ENCODE data around the gene RAB35. TPM values are rescaled to one million over a fixed set of nuclear protein-coding genes. Genes with fewer than 3 reads are reported as not detected.

Gene RAB35
- total and polyA plus RNA-seq, 7 donors = 17.5 to 43.0 (median 24.6) TPM

- WGBS, 2 donors = 69 to 74% methylated on average over 2 of the region's 2 CpGs
- TF ChIP-seq POLR2AphosphoS5 (IDR thresholded peaks at IDR 0.05) (peak in 1 of 4 donors; percentile 49), POLR2A (IDR thresholded peaks at IDR 0.05) (no peak)
- Histone ChIP-seq H3K27me3 (no peaks in the 10 kb centered on the region), H3K4me3 (no peak overlapping the region), H3K4me1 (no peaks in the 10 kb centered on the region), H3K27ac (peak overlapping the region in 3 of 4 donors; percentile 22 to 42 (median 28)), H3K9me3 (no peaks in the 10 kb centered on the region), H3K36me3 (peaks cover 24 to 61% (median 47%) of the 10 kb centered on the region in 4 donors)
- intact Hi-C loops (cut with DNase I) = no loop called here
- DNase-seq = peak; percentile 81
Measured at GRCh38 chr12:120126635-120127005, 10.1 kb upstream of the RAB35 start.

GRCh38 chr12:120125792-120126634, 9.5 kb upstream of the RAB35 start:
- Histone ChIP-seq H3K9me3 (no peaks in the 10 kb centered on the region), H3K4me1 (no peaks in the 10 kb centered on the region), H3K27me3 (no peaks in the 10 kb centered on the region), H3K27ac (peak overlapping the region in 3 of 4 donors; percentile 9 to 41 (median 22)), H3K36me3 (peaks cover 21 to 55% (median 41%) of the 10 kb centered on the region in 4 donors), H3K4me3 (no peak overlapping the region)
- no peak for TF ChIP-seq CTCF (IDR thresholded peaks at IDR 0.05)
- no peak for TF ChIP-seq POLR2A (IDR thresholded peaks at IDR 0.05)
- no peak for TF ChIP-seq POLR2AphosphoS5 (IDR thresholded peaks at IDR 0.05)
- TF ChIP-seq EP300 (IDR thresholded peaks at IDR 0.05) = no peak
- intact Hi-C loops (cut with DNase I) = no loop called here
- WGBS, 2 donors = 86 to 90% methylated on average over 6 of the region's 6 CpGs
- DNase-seq = no peak

- WGBS, 2 donors = 91 to 94% methylated on average over 4 of the region's 4 CpGs
- Histone ChIP-seq H3K27ac (no peak overlapping the region), H3K4me1 (peaks cover 0 to 7% (median under 1%) of the 10 kb centered on the region in 4 donors), H3K27me3 (no peaks in the 10 kb centered on the region), H3K4me3 (no peak overlapping the region), H3K9me3 (no peaks in the 10 kb centered on the region), H3K36me3 (peaks cover 19 to 45% (median 32%) of the 10 kb centered on the region in 4 donors)
- no peak for DNase-seq
- no peak for TF ChIP-seq POLR2AphosphoS5 (IDR thresholded peaks at IDR 0.05)
- TF ChIP-seq POLR2A (IDR thresholded peaks at IDR 0.05) = no peak
- TF ChIP-seq CTCF (IDR thresholded peaks at IDR 0.05) = no peak
- TF ChIP-seq EP300 (IDR thresholded peaks at IDR 0.05) = no peak
- intact Hi-C loops (cut with DNase I) = no loop called here
Measured at GRCh38 chr12:120125029-120125428, 8.5 kb upstream of the RAB35 start.

GRCh38 chr12:120121766-120122293, 5.3 kb upstream of the RAB35 start:
- TF ChIP-seq POLR2AphosphoS5 (IDR thresholded peaks at IDR 0.05) (no peak), CTCF (IDR thresholded peaks at IDR 0.05) (no peak), EP300 (IDR thresholded peaks at IDR 0.05) (no peak), POLR2A (IDR thresholded peaks at IDR 0.05) (no peak)
- 60 to 65% methylated on average over 4 of the region's 4 CpGs for WGBS, 2 donors
- H3K27ac ChIP-seq = no peak overlapping the region
- intact Hi-C loops (cut with DNase I) = no loop called here
- no peak for DNase-seq
- no peaks in the 10 kb centered on the region for H3K9me3 ChIP-seq
- peaks cover 0 to 13% (median 6%) of the 10 kb centered on the region in 4 donors for H3K36me3 ChIP-seq
- H3K4me3 ChIP-seq = no peak overlapping the region
- H3K27me3 ChIP-seq = no peaks in the 10 kb centered on the region
- H3K4me1 ChIP-seq = peaks cover 0 to 34% (median 24%) of the 10 kb centered on the region in 4 donors

- no peaks in the 10 kb centered on the region for H3K9me3 ChIP-seq
- TF ChIP-seq EP300 (IDR thresholded peaks at IDR 0.05) (no peak), CTCF (IDR thresholded peaks at IDR 0.05) (no peak), POLR2AphosphoS5 (IDR thresholded peaks at IDR 0.05) (no peak), POLR2A (IDR thresholded peaks at IDR 0.05) (no peak)
- WGBS, 2 donors = 67 to 72% methylated on average over 2 of the region's 2 CpGs
- H3K27ac ChIP-seq = no peak overlapping the region
- no peak overlapping the region for H3K4me3 ChIP-seq
- peaks cover 0 to 34% (median 24%) of the 10 kb centered on the region in 4 donors for H3K4me1 ChIP-seq
- intact Hi-C loops (cut with DNase I) = no loop called here
- peaks cover 0 to 8% (median 1%) of the 10 kb centered on the region in 4 donors for H3K36me3 ChIP-seq
- DNase-seq = no peak
- no peaks in the 10 kb centered on the region for H3K27me3 ChIP-seq
Measured at GRCh38 chr12:120121343-120121742, 4.8 kb upstream of the RAB35 start.

Measured in sigmoid colon (tissue), 7 donors.